CD4-positive, alpha-beta T cell treated with Interleukin-2 at 100 ng/mL for 4 hours (primary cell): ENCODE data around the gene ELOVL5.
"Not testable (repeated sequence)": the region's sequence is repeated elsewhere in the genome, so short reads cannot be mapped to it uniquely, and the experiment has no call there.

ENCODE experiments used
- DNase-seq: peaks from one replicate; pipeline ENCODE4 v3.0.0-alpha.2; 2020; ENCODE audit warnings: low spot score

ELOVL5 gene

GRCh38 chr6:53359095-53359842 lies 10.5 kb upstream of the ELOVL5 start:
- peak; percentile 91 for DNase-seq

DNA sequence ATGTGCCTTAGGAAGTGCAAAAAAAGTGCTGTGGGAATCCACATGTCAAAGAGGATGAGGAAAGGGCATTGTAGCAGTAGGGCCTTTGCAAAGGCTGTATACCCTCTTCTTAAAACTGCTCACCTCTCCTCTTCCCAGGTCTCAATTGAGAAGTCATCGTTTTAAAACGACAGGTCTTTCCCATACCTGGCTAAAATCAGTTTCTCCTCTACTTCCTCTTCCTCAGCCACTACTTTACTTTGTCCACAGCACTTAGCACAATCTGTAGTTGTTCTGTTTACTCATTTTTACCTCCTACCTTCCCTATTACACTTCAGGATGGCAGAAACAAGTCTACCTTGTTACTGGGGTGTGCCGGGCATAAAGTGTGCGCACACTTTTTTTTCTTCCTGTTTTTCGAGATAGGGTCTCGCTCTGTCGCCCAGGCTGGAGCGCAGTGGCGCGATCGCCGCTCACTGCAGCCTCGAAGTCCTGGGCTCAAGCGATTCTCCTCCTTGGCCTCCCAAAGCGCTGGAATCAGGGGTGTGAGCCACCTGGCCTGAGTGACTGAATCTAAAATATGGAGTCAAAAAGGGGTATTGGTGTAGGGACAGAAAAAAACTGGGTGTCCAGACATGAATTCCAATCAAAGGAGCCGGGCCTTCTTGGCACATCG lies 9.8 kb upstream of the ELOVL5 start:
- DNase-seq, result no peak

DNA sequence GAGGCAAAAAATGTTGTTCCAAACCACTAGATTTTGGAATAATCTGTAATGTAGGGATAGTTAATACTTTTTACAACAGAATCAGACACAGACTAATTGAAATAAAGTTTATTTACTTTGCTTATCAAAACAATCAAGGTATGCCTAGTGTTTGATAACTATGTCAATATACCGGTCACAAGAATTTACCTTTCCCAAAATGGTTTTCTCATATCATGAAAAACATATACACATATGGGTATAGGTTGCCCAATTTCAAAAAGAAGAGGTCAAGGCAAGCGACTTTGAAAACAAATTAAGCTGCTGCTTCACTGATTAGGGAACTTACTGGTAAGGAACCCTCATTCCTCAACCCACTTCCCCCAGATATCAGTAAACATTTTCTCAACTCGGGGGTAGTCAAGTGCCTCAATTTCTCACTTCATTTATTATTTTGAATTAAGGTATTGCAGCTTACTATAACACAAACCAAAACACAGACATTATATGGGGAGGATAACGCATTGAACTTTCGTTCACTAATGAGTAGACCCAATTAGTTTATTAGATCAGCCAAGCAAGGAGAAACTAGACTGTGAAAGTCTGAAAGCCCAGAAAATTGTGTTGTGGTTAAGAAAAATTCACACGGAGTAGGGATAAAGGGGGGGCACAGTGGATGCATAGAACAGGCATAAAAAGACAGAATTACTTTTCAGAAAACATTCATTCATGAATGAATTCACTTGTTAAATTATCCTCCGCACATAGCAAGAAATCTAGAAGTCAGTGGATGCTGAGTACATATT lies 9.0 kb upstream of the ELOVL5 start:
- DNase-seq, result no peak

GRCh38 chr6:53353624-53354023 lies 4.9 kb upstream of the ELOVL5 start:
- no peak for DNase-seq

DNA sequence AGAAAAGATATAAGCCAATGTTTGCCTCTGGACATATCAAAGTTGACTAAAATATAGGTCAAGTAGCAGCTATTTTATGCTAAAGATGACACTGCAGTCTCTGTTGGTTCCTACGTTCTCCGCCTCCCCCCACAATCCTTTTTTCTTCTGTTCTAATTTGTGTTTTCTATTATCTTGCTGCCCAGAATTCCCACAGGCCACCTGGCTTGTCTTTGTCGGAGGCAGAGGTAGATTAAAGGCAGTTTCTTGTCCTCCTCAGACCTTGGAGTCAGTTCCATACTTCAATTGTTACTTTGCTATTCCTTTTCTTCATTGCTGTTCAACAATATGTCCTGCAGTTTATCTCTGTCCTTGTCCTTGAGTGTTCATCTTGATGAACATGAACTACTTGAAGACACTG lies 3.6 kb upstream of the ELOVL5 start:
- no peak for DNase-seq

DNA sequence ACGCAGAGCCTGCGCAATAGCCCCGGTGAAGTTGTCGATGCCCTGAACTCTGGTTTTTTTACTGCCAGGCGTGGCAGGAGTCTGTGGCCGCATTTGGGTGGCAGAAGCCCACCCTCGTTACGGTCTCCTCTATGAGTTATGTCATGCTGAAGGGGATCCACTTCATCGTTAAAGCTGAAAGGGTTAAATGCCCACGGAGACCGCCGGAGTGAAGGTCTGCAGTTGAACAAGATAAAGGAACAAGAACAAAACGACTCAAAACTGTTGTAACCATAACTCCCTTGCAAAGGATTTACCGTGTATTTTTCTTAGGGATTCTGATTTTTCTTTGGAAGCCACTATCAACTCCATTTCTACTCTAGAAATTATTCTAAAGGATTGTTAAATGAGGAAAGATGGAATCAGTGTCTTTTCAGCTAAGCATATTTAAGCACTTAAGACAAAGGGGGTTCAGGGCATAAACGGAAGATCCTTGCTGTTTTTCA lies 501 bp upstream of the ELOVL5 start:
- no peak for DNase-seq

DNA sequence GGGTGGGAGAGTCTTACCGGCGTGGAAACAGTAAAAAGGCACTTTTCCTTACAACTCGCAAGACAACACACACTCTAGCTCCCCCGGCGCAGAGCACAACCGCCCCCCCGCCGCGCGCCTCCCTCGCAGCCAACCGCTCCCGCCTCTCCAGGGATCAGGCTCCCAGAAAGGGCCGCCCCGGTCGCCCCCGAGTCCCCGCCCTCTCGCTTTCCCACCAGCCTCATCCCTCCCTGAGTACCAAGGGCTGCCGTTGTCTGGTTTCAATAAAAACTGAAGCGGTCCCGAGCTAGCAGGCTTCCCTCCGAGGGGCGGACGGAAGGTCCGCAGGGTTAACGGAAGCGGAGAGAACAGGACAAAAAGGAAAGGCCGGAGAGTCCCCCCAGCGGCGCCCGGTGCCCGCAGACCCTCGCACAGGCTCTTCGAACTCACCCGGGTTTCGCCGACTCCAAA lies 804 bp downstream of the ELOVL5 start:
- DNase-seq, result peak; percentile 38

- DNase-seq, result peak; percentile 56
Measured at GRCh38 chr6:53347250-53347920, 1.4 kb downstream of the ELOVL5 start.

GRCh38 chr6:53346049-53346448 lies 2.7 kb downstream of the ELOVL5 start:
- DNase-seq, result not testable (repeated sequence)

DNA sequence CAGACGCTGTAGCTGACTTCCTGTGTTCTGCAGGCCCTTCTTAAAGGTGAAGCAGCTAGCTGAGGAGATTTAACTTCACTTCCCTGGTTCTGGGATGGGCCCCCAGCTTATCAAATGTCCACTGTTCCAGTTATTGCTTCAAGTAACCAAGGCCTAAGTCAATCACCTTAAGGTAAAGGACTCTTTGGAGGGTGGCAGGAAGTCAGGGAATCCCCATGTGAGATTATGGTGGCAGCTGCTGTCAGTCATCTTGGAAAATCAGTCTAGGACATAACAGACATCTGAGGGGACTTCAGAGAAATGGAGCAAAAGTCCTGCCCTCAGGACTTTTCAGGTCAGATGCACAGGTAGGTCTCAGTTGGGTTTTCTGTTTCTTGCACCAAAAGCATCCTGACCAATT lies 3.8 kb downstream of the ELOVL5 start:
- no peak for DNase-seq

- DNase-seq, result no peak
Measured at GRCh38 chr6:53343092-53343491, 5.7 kb downstream of the ELOVL5 start.

DNA sequence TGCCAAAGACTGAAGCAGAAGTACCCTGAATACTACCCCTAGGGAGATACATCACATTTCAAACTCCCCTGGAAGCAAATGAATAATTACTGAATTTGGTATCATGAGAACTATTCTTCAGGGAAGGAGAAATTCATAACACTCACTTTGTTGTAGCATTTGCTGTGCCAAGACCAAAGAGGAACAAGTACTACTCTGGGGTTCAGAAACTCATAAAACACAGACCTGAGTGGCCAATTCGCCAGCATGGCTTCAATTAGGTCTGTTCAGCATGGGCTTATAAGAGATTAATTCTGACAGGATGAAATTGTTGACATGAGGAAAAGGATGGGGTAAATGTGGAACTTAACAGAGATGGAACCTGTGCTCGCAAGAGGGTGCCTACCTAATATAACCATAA lies 6.5 kb downstream of the ELOVL5 start:
- no peak for DNase-seq

- DNase-seq, result no peak
Measured at GRCh38 chr6:53340536-53340935, 8.2 kb downstream of the ELOVL5 start.

DNA sequence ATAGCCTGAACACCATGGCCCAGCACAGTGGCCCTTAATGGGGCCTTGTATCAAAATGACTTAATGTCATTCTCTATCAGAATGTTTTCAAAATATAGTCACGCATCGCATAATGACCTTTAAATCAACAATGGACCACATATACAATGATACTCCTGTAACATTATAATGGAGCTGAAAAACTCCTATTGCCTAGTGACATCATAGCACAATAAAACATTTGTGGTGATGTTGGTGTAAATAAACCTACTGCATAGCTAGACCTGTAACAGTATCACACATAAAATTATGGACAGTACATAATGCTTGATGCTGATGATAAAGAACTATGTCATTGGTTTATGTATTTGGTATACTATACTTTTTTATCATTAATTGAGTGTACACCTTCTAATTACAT lies 9.3 kb downstream of the ELOVL5 start:
- no peak for DNase-seq

GRCh38 chr6:53338304-53338703 lies 10.4 kb downstream of the ELOVL5 start:
- DNase-seq, result no peak

- no peak for DNase-seq
Measured at GRCh38 chr6:53336070-53336469, 12.7 kb downstream of the ELOVL5 start.

- DNase-seq, result peak; percentile 82
Measured at GRCh38 chr6:53335224-53335994, 13.3 kb downstream of the ELOVL5 start.

DNA sequence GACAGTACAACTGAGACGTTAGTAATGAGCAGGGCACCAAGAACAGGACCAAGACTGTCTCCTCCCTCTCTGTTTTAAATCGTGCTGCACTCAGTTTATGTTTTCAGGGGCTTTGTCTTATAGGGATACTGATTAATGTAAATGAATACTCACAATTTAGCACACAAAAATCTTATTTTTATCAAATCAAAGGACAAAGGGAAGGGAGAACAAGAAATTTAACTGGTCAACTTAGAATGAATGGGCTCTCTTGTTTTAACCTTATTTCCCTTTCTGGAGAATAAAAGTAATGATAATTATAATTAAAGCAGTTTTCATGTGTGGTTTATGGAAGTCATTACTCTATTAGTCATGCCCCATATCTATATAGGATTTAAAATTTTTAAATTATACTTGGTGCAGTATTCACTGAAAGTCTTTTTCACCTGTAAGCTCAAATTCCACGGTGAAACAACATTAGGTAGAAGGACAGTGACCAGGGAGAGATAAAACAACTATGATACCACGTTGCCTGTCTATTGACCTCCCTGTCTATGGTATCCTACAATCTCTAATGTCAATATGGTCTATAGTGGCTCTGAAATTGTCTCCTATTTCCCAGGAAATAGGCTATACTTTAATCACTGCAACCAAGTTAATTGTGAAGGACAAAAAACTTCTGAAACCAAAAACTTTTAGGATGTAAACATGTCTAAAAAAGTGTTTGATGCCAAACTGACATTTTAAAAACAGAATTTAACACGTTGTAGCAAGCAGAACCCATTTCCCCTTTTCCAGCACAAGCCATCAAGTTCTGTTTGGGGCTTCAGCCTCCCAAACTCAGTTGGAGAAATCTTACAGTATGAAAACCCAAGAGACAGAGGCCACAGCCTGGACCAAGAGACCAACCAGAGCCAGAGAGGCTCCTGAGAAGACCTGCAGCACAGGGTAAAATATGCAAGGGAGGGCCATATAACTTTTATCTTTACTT lies 15.0 kb downstream of the ELOVL5 start:
- no peak for DNase-seq

DNA sequence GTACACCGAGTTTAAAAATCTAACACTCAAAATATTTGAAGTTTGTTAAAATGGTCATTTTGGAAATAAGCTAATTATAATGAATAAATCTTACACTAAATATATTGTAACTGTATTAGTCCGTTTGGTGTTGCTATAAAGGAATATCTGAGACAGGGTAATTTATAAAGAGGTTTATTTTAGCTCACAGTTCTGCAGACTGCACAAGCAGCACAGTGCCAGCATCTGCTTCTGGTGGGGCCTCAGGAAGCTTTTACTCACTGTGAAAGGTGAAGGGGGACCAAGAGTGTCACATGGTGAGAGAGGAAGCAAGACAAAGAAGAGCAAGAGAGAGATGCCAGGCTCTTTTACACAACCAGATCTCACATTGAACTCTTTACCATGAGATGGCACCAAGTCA lies 17.1 kb downstream of the ELOVL5 start:
- DNase-seq, result no peak

DNA sequence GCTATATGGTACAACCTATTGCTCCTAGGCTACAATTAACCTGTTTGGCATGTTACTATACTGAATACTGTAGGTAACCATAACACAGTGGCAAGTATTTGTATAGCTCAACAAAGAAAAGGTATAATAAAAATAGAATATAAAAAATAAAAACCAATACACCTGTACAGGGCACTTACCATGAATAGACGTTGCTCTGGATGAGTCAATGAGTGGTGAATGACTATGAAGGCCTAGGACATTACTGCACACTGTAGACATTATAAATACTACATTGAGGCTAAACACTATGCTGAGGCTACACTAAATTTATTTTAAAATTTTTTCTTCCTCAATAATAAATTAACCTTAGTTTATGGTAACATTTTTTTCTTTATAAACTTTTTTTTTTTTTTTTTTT lies 18.6 kb downstream of the ELOVL5 start:
- DNase-seq, result no peak
